A549 (cell line): Measurements from ENCODE around the gene LIMA1. TPM values are rescaled to one million over a fixed set of nuclear protein-coding genes. Genes with fewer than 3 reads are reported as not detected.

Source experiments
- ATAC-seq, 2 experiments: fragments of 200-7000 bp in 1 of 2; fragments of >200 bp in 1 of 2; cut with Nextera tagmentation in 1 of 2; cut with Tn5 transposase in 1 of 2; 3 replicates each; pipeline versions ENCODE4 v1.8.0 to v1.9.1; 2018 to 2020; ENCODE audit warnings: mild to moderate bottlenecking in 1 of 2, moderate library complexity in 1 of 2
- CTCF ChIA-PET: fragments of 300-600 bp; sonication (Branson Sonifier 250); formaldehyde crosslinking; extraction: SDS; loops from one replicate; lab custom pipeline; 2021; ENCODE audit warnings: antibody characterized with exemption, inconsistent platforms; lab: Yijun Ruan, JAX
- POLR2A ChIA-PET: fragments of 350-600 bp; formaldehyde crosslinking; extraction: SDS; loops from one replicate; lab custom pipeline; 2021; ENCODE audit warnings: antibody characterized with exemption, inconsistent platforms; lab: Yijun Ruan, JAX
- DNase-seq, 2 experiments: peaks; one replicate each; pipeline versions ENCODE4 v3.0.0 to v3.0.0-alpha.2; 2011 to 2016; ENCODE audit warnings: low read depth in 1 of 2, low spot score in 1 of 2
- FAIRE-seq: peaks from 2 replicates; lab custom pipeline; 2011; peaks lifted over from hg19 to GRCh38; lab: Jason Lieb, UNC
- H3K27ac ChIP-seq, 2 experiments: fragments of >200 bp; sonication (Bioruptor Twin); formaldehyde crosslinking; 3 replicates each; pipeline ENCODE4 v1.5.1; 2016 to 2017
- H3K4me1 ChIP-seq: fragments of >200 bp; sonication (Bioruptor Twin); formaldehyde crosslinking; 3 replicates; pipeline ENCODE4 v1.6.1; 2016
- H3K4me2 ChIP-seq: fragments of >200 bp; sonication (Bioruptor Twin); formaldehyde crosslinking; 3 replicates; pipeline ENCODE4 v1.6.1; 2016
- H3K4me3 ChIP-seq: fragments of >200 bp; sonication (Bioruptor Twin); formaldehyde crosslinking; 3 replicates; pipeline ENCODE4 v1.5.1; 2016
- H3K9me3 ChIP-seq: fragments of >200 bp; sonication (Bioruptor Twin); formaldehyde crosslinking; 3 replicates; pipeline ENCODE4 v1.6.1; 2016
- CHD2 ChIP-seq: fragments of 150-350 bp; IDR thresholded peaks from 2 replicates; pipeline ENCODE4 v1.6.1; 2014; ENCODE audit warnings: low read length; ENCODE audit not compliant: partially characterized antibody
- CTCF ChIP-seq: fragments of >200 bp; sonication (Bioruptor Twin); formaldehyde crosslinking; IDR thresholded peaks from 3 replicates; pipeline ENCODE4 v1.5.1; 2016
- E2F6 ChIP-seq: IDR thresholded peaks from 2 replicates; pipeline ENCODE4 v1.6.1; 2012; ENCODE audit warnings: low read depth, borderline replicate concordance
- HMGXB4 ChIP-seq: fragments of 250-450 bp; sonication (Bioruptor Pico); IDR thresholded peaks from 2 replicates; pipeline ENCODE4 v1.5.0; 2021; ENCODE audit warnings: mild to moderate bottlenecking, moderate library complexity, borderline replicate concordance
- HOXB5 ChIP-seq: fragments of 250-450 bp; sonication (Bioruptor Pico); IDR thresholded peaks from 2 replicates; pipeline ENCODE4 v1.5.0; 2020; ENCODE audit warnings: mild to moderate bottlenecking, moderate library complexity
- JUN ChIP-seq, 2 experiments: fragments of >200 bp; sonication (Bioruptor Twin); formaldehyde crosslinking; IDR thresholded peaks; 2 replicates in 1 of 2; 3 replicates in 1 of 2; pipeline ENCODE4 v1.6.1; 2016 to 2017
- KDM1A ChIP-seq: fragments of 200-600 bp; sonication (generic); IDR thresholded peaks from 2 replicates; pipeline ENCODE4 v1.6.1; 2016; ENCODE audit warnings: low read depth, mild to moderate bottlenecking
- MAX ChIP-seq: IDR thresholded peaks from 2 replicates; pipeline ENCODE4 v1.6.1; 2012
- MYC ChIP-seq: IDR thresholded peaks from 2 replicates; pipeline ENCODE4 v1.6.1; 2012; ENCODE audit warnings: mild to moderate bottlenecking, inconsistent platforms, low read length, improper control_type of control experiment, borderline replicate concordance
- NFE2L2 ChIP-seq: fragments of 150-350 bp; conservative IDR thresholded peaks from 2 replicates; pipeline ENCODE4 v1.6.1; 2014; ENCODE audit warnings: low read length
- NPAS2 ChIP-seq: fragments of 250-450 bp; sonication (Bioruptor Pico); IDR thresholded peaks from 2 replicates; pipeline ENCODE4 v1.8.0; 2022; ENCODE audit warnings: mild to moderate bottlenecking, moderate library complexity, borderline replicate concordance
- PHF8 ChIP-seq: fragments of 200-600 bp; sonication (generic); IDR thresholded peaks from 2 replicates; pipeline ENCODE4 v1.6.1; 2016; ENCODE audit warnings: low read depth, mild to moderate bottlenecking, antibody characterized with exemption, moderate library complexity, borderline replicate concordance
- POLR2AphosphoS2 ChIP-seq: conservative IDR thresholded peaks from 2 replicates; pipeline ENCODE4 v1.6.1; 2012; ENCODE audit warnings: low read length, improper control_type of control experiment, inconsistent platforms
- RAD21 ChIP-seq, 2 experiments: fragments of >200 bp in 1 of 2; sonication (Bioruptor Twin) in 1 of 2; formaldehyde crosslinking in 1 of 2; IDR thresholded peaks in 1 of 2; conservative IDR thresholded peaks in 1 of 2; 2 replicates in 1 of 2; 3 replicates in 1 of 2; pipeline ENCODE4 v1.6.1; 2012 to 2018; ENCODE audit warnings: inconsistent platforms in 1 of 2
- REST ChIP-seq: fragments of 200-600 bp; sonication (generic); IDR thresholded peaks from 2 replicates; pipeline ENCODE4 v1.6.1; 2016; ENCODE audit warnings: antibody characterized with exemption, mild to moderate bottlenecking, moderate library complexity
- RFX5 ChIP-seq: fragments of 450-650 bp; IDR thresholded peaks from 2 replicates; pipeline ENCODE4 v1.7.1; 2014; ENCODE audit warnings: antibody characterized with exemption, mild to moderate bottlenecking, moderate library complexity
- SMC3 ChIP-seq: fragments of >200 bp; sonication (Bioruptor Twin); formaldehyde crosslinking; IDR thresholded peaks from 3 replicates; pipeline ENCODE4 v1.6.1; 2018; ENCODE audit warnings: inconsistent platforms
- SREBF2 ChIP-seq: fragments of 450-650 bp; IDR thresholded peaks from 2 replicates; pipeline ENCODE4 v1.6.1; 2014; ENCODE audit warnings: mild to moderate bottlenecking, moderate library complexity
- ZC3H11A ChIP-seq: fragments of 450-650 bp; IDR thresholded peaks from 2 replicates; pipeline ENCODE4 v1.6.1; 2014; ENCODE audit warnings: antibody characterized with exemption, mild to moderate bottlenecking
- ZNF302 ChIP-seq: fragments of 250-450 bp; sonication (Bioruptor Pico); IDR thresholded peaks from 2 replicates; pipeline ENCODE4 v1.9.0; 2021; ENCODE audit warnings: inconsistent platforms, mild to moderate bottlenecking, moderate library complexity
- WGBS: methylation state at CpG from one replicate; pipeline ENCODE4 v1.1.6; 2017; ENCODE audit errors: missing lambda C conversion rate; 5-methylcytosine and 5-hydroxymethylcytosine counted together
- polyA plus RNA-seq, 4 experiments: library from polyadenylated mRNA; depleted of rRNA in 3 of 4; stranded (reverse); fragments of >200 nt; fragmentation: RNase III in 1 of 4; extraction: RNeasy Plus Mini Kit Qiagen cat#74134 plus additional on column Dnase treatment in 1 of 4; gene quantifications; 2 replicates in 3 of 4; 3 replicates in 1 of 4; pipeline ENCODE4 v1.2.3, GENCODE V29; 2011 to 2017

LIMA1 gene
- polyA plus RNA-seq, 2 of the 4 experiments (the other 2 are of a cell fraction) = 9.0 to 23.4 TPM

- Histone ChIP-seq H3K4me2 (no peak overlapping the region), H3K4me3 (no peak overlapping the region)
- POLR2A ChIA-PET = no interaction called here
- peak in 1 of 2 experiments; percentile 46; a peak in 2 of 6 replicates for ATAC-seq
- TF ChIP-seq POLR2AphosphoS2 (no peak), HOXB5 (CRISPR knock-in tag) (no peak), MAX (no peak), ZC3H11A (no peak), CHD2 (no peak)
- TF ChIP-seq, all 56 proteins: peak for 0
- DNase-seq (no peak), FAIRE-seq (no peak)
- WGBS = 76% methylated on average over 4 of the region's 4 CpGs
- no peaks in the 10 kb centered on the region for H3K4me1 ChIP-seq
- CTCF ChIA-PET = interaction anchor here (1.2 to 3.4 kb wide), 4 partner anchors 12 to 243 kb away, joined by 3 to 22 read pairs (median 6); no protein-coding TSS in a partner anchor
- H3K27ac ChIP-seq = no peak overlapping the region
- H3K9me3 ChIP-seq = no peaks in the 10 kb centered on the region
These were observed 95.0 kb downstream of the LIMA1 start for GRCh38 chr12:50188241-50188781.

- H3K27ac ChIP-seq = no peak overlapping the region
- DNase-seq (no peak), ATAC-seq (peak in 1 of 2 experiments; percentile 48; a peak in 4 of 6 replicates), FAIRE-seq (no peak)
- no peaks in the 10 kb centered on the region for H3K4me1 ChIP-seq
- no peak overlapping the region for H3K4me3 ChIP-seq
- no peaks in the 10 kb centered on the region for H3K9me3 ChIP-seq
- WGBS = 65% methylated on average over 7 of the region's 7 CpGs
- H3K4me2 ChIP-seq = no peak overlapping the region
- ChIA-PET POLR2A (no interaction called here), CTCF (interaction anchor here (1.2 to 3.4 kb wide), 4 partner anchors 11 to 241 kb away, joined by 3 to 22 read pairs (median 6); no protein-coding TSS in a partner anchor)
- TF ChIP-seq POLR2AphosphoS2 (no peak), PHF8 (no peak), NFE2L2 (no peak), RAD21 (conservative IDR thresholded peaks at IDR 0.05 in 1 of 2, IDR thresholded peaks at IDR 0.05 in 1 of 2) (no peak), KDM1A (no peak), SREBF2 (no peak), SMC3 (no peak), REST (no peak), NPAS2 (CRISPR knock-in tag) (no peak)
These were observed 96.0 kb downstream of the LIMA1 start for GRCh38 chr12:50187084-50187900.

GRCh38 chr12:50186681-50187080 lies 96.6 kb downstream of the LIMA1 start:
- no peak for TF ChIP-seq JUN (IDR thresholded peaks at IDR 0.05)
- no peak for TF ChIP-seq RFX5
- TF ChIP-seq ZC3H11A = no peak
- no peak for TF ChIP-seq MYC
- no peak for TF ChIP-seq CTCF
- no peak for TF ChIP-seq HMGXB4 (CRISPR knock-in tag)
- TF ChIP-seq MAX = no peak
- TF ChIP-seq E2F6 = no peak
- no peak for TF ChIP-seq ZNF302 (CRISPR knock-in tag)
- Histone ChIP-seq H3K4me1 (no peaks in the 10 kb centered on the region), H3K4me2 (no peak overlapping the region), H3K27ac (no peak overlapping the region), H3K9me3 (no peaks in the 10 kb centered on the region), H3K4me3 (no peak overlapping the region)
- FAIRE-seq (no peak), ATAC-seq (no peak), DNase-seq (no peak)
- ChIA-PET POLR2A (no interaction called here), CTCF (interaction anchor here (1.6 to 3.4 kb wide), 3 partner anchors 11 to 128 kb away, joined by 5 to 22 read pairs (median 12); no protein-coding TSS in a partner anchor)
- whole genome bisulfite sequencing = 86% methylated on average over 1 of the region's 1 CpG
